Naive thymus-derived CD8-positive, alpha-beta T cell (primary cell): ENCODE data around the gene TLE1. TPM values are rescaled to one million over a fixed set of nuclear protein-coding genes. Genes with fewer than 3 reads are reported as not detected.

Source experiments
- ATAC-seq, 2 donors: fragments of 150-1000 bp; cut with Tn5 transposase in 1 of 2; sonication (Bioruptor Pico), chemical (Tn5 transposase) in 1 of 2; 1 replicate in 1 of 2; 2 replicates in 1 of 2; pipeline ENCODE4 v1.10.0; 2021; ENCODE audit warnings: mild to moderate bottlenecking in 2 of 2, moderate library complexity in 2 of 2
- POLR2A ChIA-PET: fragments of 350-600 bp; sonication (Branson Sonifier 250); formaldehyde crosslinking; loops from one replicate; lab custom pipeline; 2021; ENCODE audit warnings: antibody characterized with exemption; lab: Charles Lee
- DNase-seq, 10 donors: peaks; one replicate each; pipeline versions ENCODE4 v3.0.0 to v3.0.0-alpha.2; 2020 to 2022
- H3K27ac Mint-ChIP-seq, 10 donors: one replicate each; pipeline ENCODE4 v1.8.0; 2020 to 2022; ENCODE audit warnings: mild to moderate bottlenecking in 10 of 10, mixed read lengths in 10 of 10, moderate library complexity in 4 of 10, inconsistent platforms in 1 of 10
- H3K27me3 Mint-ChIP-seq, 5 donors: one replicate each; pipeline ENCODE4 v1.8.0; 2021 to 2022; ENCODE audit warnings: mixed read lengths in 5 of 5
- H3K36me3 Mint-ChIP-seq, 3 donors: one replicate each; pipeline ENCODE4 v1.8.0; 2020 to 2022; ENCODE audit warnings: mixed read lengths in 3 of 3, mild to moderate bottlenecking in 2 of 3, inconsistent platforms in 1 of 3
- H3K4me1 Mint-ChIP-seq, 4 donors: one replicate each; pipeline ENCODE4 v1.8.0; 2021 to 2022; ENCODE audit warnings: mixed read lengths in 4 of 4
- H3K4me3 Mint-ChIP-seq, 10 donors: one replicate each; pipeline ENCODE4 v1.8.0; 2020 to 2022; ENCODE audit warnings: mild to moderate bottlenecking in 10 of 10, mixed read lengths in 10 of 10, moderate library complexity in 6 of 10, inconsistent platforms in 1 of 10
- H3K9me3 Mint-ChIP-seq, 9 donors: one replicate each; pipeline ENCODE4 v1.8.0; 2020 to 2022; ENCODE audit warnings: mixed read lengths in 9 of 9, mild to moderate bottlenecking in 3 of 9, inconsistent platforms in 1 of 9, moderate library complexity in 1 of 9
- polyA plus RNA-seq, 3 donors: library from polyadenylated mRNA; unstranded; fragments of 300-500 nt; fragmentation: Illumina TruSeq; gene quantifications; one replicate each; pipeline ENCODE4 v1.2.3, GENCODE V29; 2021
- total RNA-seq, 8 experiments: library from RNA in 2 of 8; stranded (reverse) in 2 of 8; gene quantifications; one replicate each; pipeline ENCODE4 v1.2.3 and lab custom pipeline; 2021 to 2026

Gene TLE1
- total and polyA plus RNA-seq, 5 experiments from 2014 or later: 0.25 to 5.0 (median 1.8) TPM

DNA sequence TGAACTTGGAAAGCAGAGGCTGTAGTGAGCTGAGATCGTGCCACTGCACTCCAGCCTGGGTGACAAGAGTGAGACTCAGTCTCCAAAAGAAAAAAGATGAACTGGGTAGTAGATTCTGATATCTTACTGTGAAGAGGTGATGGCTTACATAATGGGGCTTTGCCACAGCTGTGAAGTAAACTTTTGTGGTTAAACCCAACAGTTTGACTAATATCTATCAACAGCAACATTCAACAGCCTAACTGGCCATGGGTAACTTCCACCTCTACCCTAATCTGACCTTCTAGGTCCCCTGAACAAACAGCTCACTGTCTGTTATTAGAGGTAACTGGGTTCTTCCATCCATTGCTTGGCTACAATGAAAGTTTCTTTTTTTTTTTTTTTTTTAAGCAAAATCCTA lies 52.1 kb downstream of the TLE1 start:
- POLR2A ChIA-PET: interaction anchor here (0.7 kb wide), 1 partner anchor 735 kb away, joined by 3 read pairs; no protein-coding TSS in a partner anchor
- ATAC-seq: no peak
- no peak overlapping the region for H3K4me3 Mint-ChIP-seq

DNA sequence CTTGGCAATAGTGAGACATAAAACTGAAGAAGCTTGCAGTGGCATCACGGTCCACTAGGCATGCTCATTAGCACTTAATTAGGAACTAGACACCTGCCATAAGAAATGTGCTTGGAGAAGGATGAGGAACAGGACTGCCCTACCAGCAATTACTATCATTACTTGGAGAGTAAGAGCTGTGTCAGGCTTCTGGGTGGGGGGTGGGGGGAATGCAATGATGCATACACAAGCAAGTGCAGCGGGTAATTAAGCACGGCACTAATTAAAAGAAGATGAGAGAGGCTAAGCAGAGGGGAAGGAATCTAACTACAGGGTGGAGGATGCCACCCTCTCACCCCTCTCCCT lies 53.1 kb downstream of the TLE1 start:
- H3K27ac Mint-ChIP-seq: no peak overlapping the region
- peaks cover 0 to 2% (median 0%) of the 10 kb centered on the region in 9 donors for H3K9me3 Mint-ChIP-seq
- peaks cover 0 to 19% (median 0%) of the 10 kb centered on the region in 4 donors for H3K4me1 Mint-ChIP-seq
- ATAC-seq (no peak), DNase-seq (no peak)
- no peak overlapping the region for H3K4me3 Mint-ChIP-seq
- peaks cover 0 to 9% (median 0%) of the 10 kb centered on the region in 5 donors for H3K27me3 Mint-ChIP-seq
- POLR2A ChIA-PET: no interaction called here
- H3K36me3 Mint-ChIP-seq: no peaks in the 10 kb centered on the region

More for the DNA sequence above, 52.1 kb downstream of the TLE1 start:
- H3K27ac Mint-ChIP-seq: no peak overlapping the region
- peaks cover 0 to 19% (median 0%) of the 10 kb centered on the region in 4 donors for H3K4me1 Mint-ChIP-seq
- peaks cover 0 to 9% (median 0%) of the 10 kb centered on the region in 5 donors for H3K27me3 Mint-ChIP-seq
- no peaks in the 10 kb centered on the region for H3K36me3 Mint-ChIP-seq
- no peak for DNase-seq
- H3K9me3 Mint-ChIP-seq: peaks cover 0 to 5% (median 0%) of the 10 kb centered on the region in 9 donors

DNA sequence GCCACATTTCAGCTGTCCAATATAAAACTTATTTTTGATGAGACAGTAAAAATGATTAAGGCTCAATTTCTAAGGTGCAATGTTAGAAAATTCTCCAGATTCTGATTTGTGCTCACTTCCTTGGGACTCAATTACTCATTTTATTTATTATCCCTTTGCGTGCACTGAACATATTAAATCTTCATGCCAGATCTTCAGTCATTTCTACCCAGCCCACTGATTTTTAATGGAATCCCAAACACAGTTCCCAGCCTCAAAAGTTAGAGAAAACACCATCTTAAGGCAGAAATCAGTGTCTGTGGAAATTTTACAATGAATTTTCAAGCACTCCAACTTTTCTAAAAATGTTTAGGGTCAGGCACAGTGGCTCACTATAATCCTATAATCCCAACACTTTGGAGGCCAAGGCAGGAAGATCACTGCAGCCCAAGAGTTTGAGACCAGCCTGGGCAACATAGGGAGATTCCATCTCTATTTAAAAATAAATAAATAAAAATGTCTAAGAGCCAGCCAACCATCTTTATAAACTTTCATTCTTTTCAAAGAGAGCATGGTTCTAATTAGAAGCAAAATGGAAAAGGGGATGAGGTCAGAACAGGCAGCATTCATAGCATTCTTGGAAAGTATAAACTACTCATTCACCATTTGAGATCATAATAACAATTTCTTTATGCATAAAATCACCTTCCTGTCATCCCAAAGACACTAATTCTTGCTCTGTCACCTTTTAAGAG lies 53.7 kb downstream of the TLE1 start:
- ATAC-seq (no peak), DNase-seq (no peak)
- POLR2A ChIA-PET: no interaction called here
- Mint-ChIP-seq H3K9me3 (no peaks in the 10 kb centered on the region), H3K4me3 (no peak overlapping the region), H3K36me3 (no peaks in the 10 kb centered on the region), H3K27me3 (peaks cover 0 to 6% (median 0%) of the 10 kb centered on the region in 5 donors), H3K4me1 (peaks cover 0 to 17% (median 0%) of the 10 kb centered on the region in 4 donors), H3K27ac (no peak overlapping the region)

DNA sequence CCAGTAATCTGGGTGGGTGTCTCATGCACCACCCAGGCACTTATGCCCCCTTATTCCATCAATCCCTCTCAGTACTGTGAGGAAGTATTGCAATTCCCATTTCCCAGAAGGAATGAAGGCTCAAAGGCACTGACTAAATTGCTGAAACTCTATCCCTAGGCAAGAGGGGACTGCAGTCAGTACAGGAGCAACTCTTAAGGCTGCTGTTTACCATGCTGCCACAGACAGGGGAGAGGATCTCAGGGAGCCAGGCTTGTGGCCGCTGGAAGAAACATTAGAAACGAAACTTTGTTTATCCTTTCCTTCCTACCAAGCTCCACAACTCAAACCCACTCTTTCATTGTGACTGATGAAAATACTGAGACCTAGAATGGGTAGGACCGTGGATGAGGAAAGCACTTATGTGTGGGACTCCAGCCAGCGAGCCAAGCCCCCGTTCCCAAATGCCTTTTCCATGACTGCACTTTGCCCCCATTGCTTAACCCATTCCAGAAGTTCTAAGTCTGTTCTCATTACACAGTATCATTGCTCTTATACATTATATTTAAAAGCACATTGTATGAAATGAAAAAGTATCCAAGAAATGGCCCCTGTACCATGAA lies 54.3 kb downstream of the TLE1 start:
- peaks cover 0 to 17% (median 0%) of the 10 kb centered on the region in 4 donors for H3K4me1 Mint-ChIP-seq
- no peaks in the 10 kb centered on the region for H3K36me3 Mint-ChIP-seq
- no peak overlapping the region for H3K27ac Mint-ChIP-seq
- DNase-seq (no peak), ATAC-seq (no peak)
- POLR2A ChIA-PET: no interaction called here
- no peaks in the 10 kb centered on the region for H3K9me3 Mint-ChIP-seq
- peaks cover 0 to 5% (median 0%) of the 10 kb centered on the region in 5 donors for H3K27me3 Mint-ChIP-seq
- H3K4me3 Mint-ChIP-seq: no peak overlapping the region

DNA sequence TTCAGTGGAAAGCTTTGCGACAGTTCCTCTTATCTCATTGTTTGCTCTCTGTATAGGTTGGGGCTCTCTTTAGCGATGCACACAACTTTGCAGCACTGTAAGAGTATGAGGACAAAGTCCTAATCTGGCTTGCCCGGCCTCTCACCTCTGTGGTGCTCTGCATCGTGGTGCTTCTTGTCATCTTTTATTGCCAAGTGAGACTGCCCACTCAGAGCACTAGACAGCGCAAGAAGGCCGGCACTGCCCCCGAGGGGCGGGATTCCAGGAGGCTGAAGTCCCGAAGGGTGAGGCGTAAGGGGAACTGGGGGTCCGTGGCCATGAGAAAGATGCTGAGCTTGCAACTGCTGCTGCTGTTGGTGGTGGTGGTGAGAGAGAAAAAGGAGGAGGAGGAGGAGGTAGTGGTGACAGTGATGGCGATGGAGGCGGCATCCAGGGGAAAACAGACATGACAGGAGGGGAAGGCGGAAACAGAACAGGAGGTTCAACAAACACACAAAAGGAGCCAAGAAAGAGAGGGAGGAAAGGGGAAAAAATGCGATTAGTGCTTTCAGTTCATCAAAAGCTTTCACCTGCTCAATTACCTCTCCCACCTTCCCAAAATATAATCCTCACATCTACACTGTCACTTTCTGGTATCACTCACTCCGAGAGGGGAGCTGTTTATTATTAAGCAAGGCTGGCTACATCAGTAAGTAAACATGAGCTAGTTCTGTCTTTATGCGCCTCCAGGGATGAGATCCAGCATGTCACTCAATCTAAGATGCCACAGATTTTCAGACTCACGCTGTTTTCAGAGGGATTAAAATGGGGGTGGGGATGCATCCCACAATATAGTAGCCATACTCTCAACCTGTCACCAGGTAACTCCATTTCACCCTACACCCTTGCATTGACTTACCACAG lies 55.1 kb downstream of the TLE1 start:
- H3K36me3 Mint-ChIP-seq: no peaks in the 10 kb centered on the region
- peaks cover 0 to 13% (median 0%) of the 10 kb centered on the region in 4 donors for H3K4me1 Mint-ChIP-seq
- H3K27ac Mint-ChIP-seq: peak overlapping the region in 1 of 10 donors; percentile 51
- POLR2A ChIA-PET: no interaction called here
- no peak overlapping the region for H3K4me3 Mint-ChIP-seq
- H3K9me3 Mint-ChIP-seq: no peaks in the 10 kb centered on the region
- no peak for ATAC-seq
- no peak for DNase-seq
- peaks cover 0 to 5% (median 0%) of the 10 kb centered on the region in 5 donors for H3K27me3 Mint-ChIP-seq

DNA sequence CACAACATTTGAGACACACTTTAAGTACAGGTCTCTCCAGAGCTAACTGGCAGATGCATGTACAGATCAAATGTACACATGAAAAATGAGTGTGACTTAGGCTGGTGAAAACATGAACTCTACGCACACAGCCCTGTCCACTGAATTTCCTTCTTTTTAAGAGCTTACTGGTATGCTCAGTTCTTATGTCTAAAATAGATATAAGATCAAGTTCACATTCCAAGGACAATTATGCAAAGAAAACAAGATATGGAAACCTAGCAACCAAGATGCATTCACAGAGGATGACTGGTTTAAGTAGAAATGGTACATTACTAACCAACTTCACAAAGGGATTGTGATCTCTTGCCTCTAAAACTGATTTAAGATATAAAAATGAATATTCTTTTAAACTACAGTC lies 56.7 kb downstream of the TLE1 start:
- no peaks in the 10 kb centered on the region for H3K9me3 Mint-ChIP-seq

DNA sequence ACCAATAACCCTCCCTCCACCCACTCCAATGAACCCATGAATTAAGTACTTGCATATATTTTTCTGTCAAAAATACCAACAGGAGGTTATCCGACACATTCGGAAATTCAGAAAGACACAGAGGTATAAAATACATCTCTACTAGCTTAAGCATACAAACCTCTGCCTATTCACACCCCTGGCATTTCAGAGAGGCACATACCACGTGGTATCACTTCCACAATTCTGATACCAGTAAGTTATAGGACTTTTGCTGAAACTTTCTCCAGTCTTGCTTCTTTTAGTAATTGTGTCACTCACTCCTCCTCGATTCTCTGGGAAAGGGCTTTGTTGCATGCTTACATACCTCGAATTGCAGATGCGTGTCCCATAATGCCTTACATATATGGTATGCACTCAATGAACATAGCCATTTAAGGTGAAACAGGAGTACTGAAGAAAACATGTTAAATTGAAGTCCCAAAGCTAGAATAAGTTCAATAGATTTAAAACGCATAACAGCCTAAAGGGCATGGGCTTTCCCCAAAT lies 58.1 kb downstream of the TLE1 start:
- H3K9me3 Mint-ChIP-seq: no peaks in the 10 kb centered on the region
- ATAC-seq: no peak
- POLR2A ChIA-PET: no interaction called here
- H3K4me3 Mint-ChIP-seq: no peak overlapping the region
- H3K27me3 Mint-ChIP-seq: peaks cover 0 to 7% (median 0%) of the 10 kb centered on the region in 5 donors
- DNase-seq: no peak
- no peak overlapping the region for H3K27ac Mint-ChIP-seq
- H3K4me1 Mint-ChIP-seq: no peaks in the 10 kb centered on the region
- H3K36me3 Mint-ChIP-seq: no peaks in the 10 kb centered on the region

More for the DNA sequence above, 56.7 kb downstream of the TLE1 start:
- Mint-ChIP-seq H3K4me1 (peaks cover 0 to 8% (median 0%) of the 10 kb centered on the region in 4 donors), H3K27ac (no peak overlapping the region), H3K27me3 (peaks cover 0 to 5% (median 0%) of the 10 kb centered on the region in 5 donors), H3K36me3 (no peaks in the 10 kb centered on the region), H3K4me3 (no peak overlapping the region)
- POLR2A ChIA-PET: no interaction called here
- ATAC-seq: no peak
- no peak for DNase-seq

DNA sequence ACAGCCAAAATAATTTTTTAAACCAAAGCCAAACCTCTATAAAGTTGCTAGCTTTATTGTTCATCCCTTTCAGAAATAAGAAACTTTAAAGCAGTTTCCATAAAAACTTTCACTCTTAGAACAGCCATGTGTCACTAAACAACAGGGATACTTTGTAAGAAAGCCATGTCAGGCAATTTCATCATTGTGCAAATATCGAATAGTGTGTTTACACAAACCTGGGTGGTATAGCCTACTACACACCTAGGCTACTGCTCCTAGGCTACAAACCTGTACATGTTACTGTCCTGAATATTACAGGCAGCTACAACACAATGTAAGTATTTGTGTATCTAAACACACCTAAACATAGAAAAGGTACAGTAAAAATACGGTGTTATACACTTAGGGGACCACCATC lies 59.9 kb downstream of the TLE1 start:
- no peaks in the 10 kb centered on the region for H3K9me3 Mint-ChIP-seq
- H3K36me3 Mint-ChIP-seq: no peaks in the 10 kb centered on the region
- DNase-seq (no peak), ATAC-seq (no peak)
- H3K27me3 Mint-ChIP-seq: peaks cover 0 to 9% (median 0%) of the 10 kb centered on the region in 5 donors
- no peak overlapping the region for H3K4me3 Mint-ChIP-seq
- no peaks in the 10 kb centered on the region for H3K4me1 Mint-ChIP-seq
- no peak overlapping the region for H3K27ac Mint-ChIP-seq
- POLR2A ChIA-PET: no interaction called here

DNA sequence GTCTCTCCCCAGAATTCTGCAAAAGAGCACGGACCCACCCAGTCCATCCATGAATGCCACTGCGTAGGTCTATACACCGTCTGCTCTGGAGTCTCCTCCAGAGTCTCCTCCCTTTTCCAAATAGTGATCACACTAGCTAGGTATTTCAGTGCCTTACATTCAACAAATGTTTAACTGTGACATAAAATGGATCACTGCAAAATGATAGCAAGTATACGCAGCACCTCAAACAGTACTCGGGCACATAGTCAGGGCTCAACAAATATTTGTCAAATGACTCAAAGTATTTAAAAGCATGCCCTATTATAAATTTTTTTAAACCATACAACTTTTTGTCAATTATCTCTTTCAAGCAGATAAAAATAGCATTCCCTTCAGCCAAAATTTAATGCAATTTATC lies 60.5 kb downstream of the TLE1 start:
- POLR2A ChIA-PET: no interaction called here
- DNase-seq: no peak
- no peak for ATAC-seq
- H3K4me3 Mint-ChIP-seq: no peak overlapping the region
- H3K9me3 Mint-ChIP-seq: no peaks in the 10 kb centered on the region
- H3K27ac Mint-ChIP-seq: no peak overlapping the region
- H3K4me1 Mint-ChIP-seq: no peaks in the 10 kb centered on the region
- H3K36me3 Mint-ChIP-seq: no peaks in the 10 kb centered on the region
- peaks cover 0 to 4% (median 0%) of the 10 kb centered on the region in 5 donors for H3K27me3 Mint-ChIP-seq

DNA sequence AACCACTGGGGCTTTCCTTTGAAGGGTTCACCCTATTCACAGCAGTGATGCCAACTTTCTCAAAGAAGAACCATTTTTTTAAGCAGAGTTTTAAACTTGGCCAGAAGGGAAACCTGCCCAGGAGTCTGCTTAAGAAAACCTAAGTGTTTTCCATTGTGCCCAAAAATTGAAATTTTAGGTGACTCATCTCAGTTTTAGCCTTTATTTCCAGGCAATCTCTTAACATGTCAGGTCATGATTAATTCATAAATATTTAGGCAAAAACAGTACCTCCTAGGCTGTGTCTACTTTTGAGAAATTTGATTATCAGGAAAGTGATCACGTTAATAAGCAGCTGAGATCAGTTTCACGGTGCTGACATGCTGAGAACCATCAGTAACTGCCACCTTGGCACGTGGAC lies 61.9 kb downstream of the TLE1 start:
- no peaks in the 10 kb centered on the region for H3K9me3 Mint-ChIP-seq
- POLR2A ChIA-PET: no interaction called here
- H3K27ac Mint-ChIP-seq: no peak overlapping the region
- DNase-seq (no peak), ATAC-seq (no peak)
- peaks cover 0 to 8% (median 0%) of the 10 kb centered on the region in 5 donors for H3K27me3 Mint-ChIP-seq
- H3K4me1 Mint-ChIP-seq: no peaks in the 10 kb centered on the region
- H3K4me3 Mint-ChIP-seq: no peak overlapping the region
- H3K36me3 Mint-ChIP-seq: no peaks in the 10 kb centered on the region

DNA sequence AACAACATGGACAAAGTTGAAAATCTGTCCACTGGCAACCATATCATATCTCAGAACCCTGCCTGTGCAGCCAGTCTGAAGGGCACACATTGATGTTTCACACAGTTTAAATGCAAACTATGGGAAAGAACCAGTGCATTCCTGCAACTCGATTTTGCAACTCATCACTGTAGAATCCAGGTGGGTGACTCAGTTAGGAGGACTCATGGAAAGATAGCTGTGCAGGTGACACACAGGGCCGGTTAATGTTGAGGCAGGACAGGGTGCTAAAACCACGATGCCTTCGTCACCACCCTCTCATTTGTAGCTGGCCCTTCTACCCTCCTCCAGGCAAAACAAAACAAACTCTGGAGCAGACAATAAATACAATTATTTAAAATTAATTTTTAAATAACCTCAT lies 62.8 kb downstream of the TLE1 start:
- Mint-ChIP-seq H3K4me1 (peaks cover 0 to 4% (median 0%) of the 10 kb centered on the region in 4 donors), H3K27me3 (peaks cover 0 to 8% (median 0%) of the 10 kb centered on the region in 5 donors), H3K4me3 (no peak overlapping the region), H3K36me3 (no peaks in the 10 kb centered on the region), H3K9me3 (no peaks in the 10 kb centered on the region), H3K27ac (no peak overlapping the region)
- ATAC-seq (no peak), DNase-seq (no peak)
- POLR2A ChIA-PET: no interaction called here

DNA sequence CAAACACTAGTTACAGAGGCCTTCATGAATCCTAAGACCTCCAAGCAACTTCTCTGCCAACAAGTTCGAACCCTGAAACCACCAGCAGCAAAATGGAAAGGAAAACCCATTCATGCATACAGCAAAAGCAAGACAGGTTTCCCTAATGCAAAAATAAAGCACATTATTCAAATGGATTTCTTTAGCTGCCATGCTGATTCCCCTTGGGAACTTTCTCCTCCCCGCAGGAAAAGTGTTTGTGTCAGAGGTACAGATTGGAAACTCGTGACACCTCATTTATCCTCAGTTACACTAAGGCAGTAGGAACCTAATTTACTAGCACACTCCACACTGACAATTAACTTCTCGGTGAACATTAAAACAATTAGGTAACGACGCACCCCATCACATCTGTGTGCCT lies 63.4 kb downstream of the TLE1 start:
- Mint-ChIP-seq H3K27me3 (peaks cover 0 to 12% (median 0%) of the 10 kb centered on the region in 5 donors), H3K4me1 (peaks cover 0 to 9% (median 2%) of the 10 kb centered on the region in 4 donors), H3K9me3 (no peaks in the 10 kb centered on the region), H3K4me3 (no peak overlapping the region), H3K36me3 (no peaks in the 10 kb centered on the region), H3K27ac (no peak overlapping the region)
- DNase-seq (no peak), ATAC-seq (no peak)
- POLR2A ChIA-PET: no interaction called here
